Measurements from ENCODE around the gene NELFE.

NELFE gene

DNA sequence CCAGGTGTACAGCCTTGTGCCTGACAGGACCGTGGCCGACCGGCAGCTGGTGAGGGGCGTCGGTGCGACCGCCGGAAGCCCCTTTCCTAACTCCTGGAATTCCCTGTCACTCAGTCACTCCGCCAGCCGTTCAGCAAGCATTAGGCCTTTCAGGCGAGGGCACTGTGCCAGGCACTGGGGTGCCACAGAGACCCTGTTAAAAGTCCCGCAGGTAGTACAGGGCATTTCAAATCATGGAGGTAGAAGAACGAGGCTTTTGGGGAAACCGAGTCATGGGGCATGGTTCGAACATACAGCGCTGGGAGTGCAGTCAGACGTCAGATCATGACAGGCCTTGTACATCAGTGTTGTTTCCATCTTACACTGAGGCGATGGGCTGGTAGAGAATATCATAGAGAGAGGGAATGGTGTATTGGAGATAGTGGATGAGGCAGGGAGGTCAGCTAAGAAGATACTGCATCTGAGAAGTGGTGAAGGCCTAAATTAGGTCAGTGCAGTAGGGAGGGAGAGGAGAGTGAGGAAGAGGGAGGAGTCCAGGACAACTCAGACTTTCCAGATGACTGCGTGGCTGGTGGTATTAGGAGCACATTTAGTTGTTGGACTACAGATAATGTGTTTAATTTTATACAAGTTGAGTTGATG, 14.1 kb upstream of the NELFE start:
- CTCF ChIA-PET = interaction anchor here (6.2 kb wide), 1 partner anchor 14 kb away, joined by 37 read pairs; the partner anchor contains the start of genes NELFE and SKIC2
- Histone ChIP-seq H3K36me3 (ENCODE audit: control insufficient read depth in 4 of 4, insufficient read depth in 4 of 4, low read length in 3 of 4) (peaks cover 3 to 29% (median 24%) of the 10 kb centered on the region in 4 experiments), H3K27me3 (replicated peaks in 2 of 5; ENCODE audit: control insufficient read depth in 4 of 5, insufficient read depth in 5 of 5, low read length in 4 of 5) (no peaks in the 10 kb centered on the region), H3K9me3 (ENCODE audit: control extremely low read depth in 1 of 5, control insufficient read depth in 4 of 5, insufficient read depth in 2 of 5, low read depth in 1 of 5, low read length in 4 of 5) (no peaks in the 10 kb centered on the region), H3K4me3 (ENCODE audit: control insufficient read depth in 1 of 7, extremely low read depth in 1 of 7, insufficient read depth in 4 of 7, low read depth in 2 of 7, low read length in 6 of 7) (peak overlapping the region; percentile 80 to 95 (median 87)), H3K27ac (ENCODE audit: insufficient read depth in 1 of 2, low read depth in 1 of 2, low read length in 2 of 2, poor library complexity in 1 of 2, severe bottlenecking in 2 of 2) (peak overlapping the region; percentile 98 to 99), H3K4me1 (ENCODE audit: control extremely low read depth in 1 of 4, control insufficient read depth in 4 of 4, insufficient read depth in 4 of 4, low read length in 3 of 4) (peaks cover 3 to 27% (median 23%) of the 10 kb centered on the region in 4 experiments)
- no peak for DNase-seq
- 12% methylated on average over 19 of the region's 19 CpGs for WGBS (ENCODE audit: insufficient coverage)
- POLR2A ChIA-PET = interaction anchor here (0.6 to 2.6 kb wide), 4 partner anchors 14 to 433 kb away, joined by 3 to 12 read pairs (median 4); partner anchors contain the start of genes NELFE and SKIC2

DNA sequence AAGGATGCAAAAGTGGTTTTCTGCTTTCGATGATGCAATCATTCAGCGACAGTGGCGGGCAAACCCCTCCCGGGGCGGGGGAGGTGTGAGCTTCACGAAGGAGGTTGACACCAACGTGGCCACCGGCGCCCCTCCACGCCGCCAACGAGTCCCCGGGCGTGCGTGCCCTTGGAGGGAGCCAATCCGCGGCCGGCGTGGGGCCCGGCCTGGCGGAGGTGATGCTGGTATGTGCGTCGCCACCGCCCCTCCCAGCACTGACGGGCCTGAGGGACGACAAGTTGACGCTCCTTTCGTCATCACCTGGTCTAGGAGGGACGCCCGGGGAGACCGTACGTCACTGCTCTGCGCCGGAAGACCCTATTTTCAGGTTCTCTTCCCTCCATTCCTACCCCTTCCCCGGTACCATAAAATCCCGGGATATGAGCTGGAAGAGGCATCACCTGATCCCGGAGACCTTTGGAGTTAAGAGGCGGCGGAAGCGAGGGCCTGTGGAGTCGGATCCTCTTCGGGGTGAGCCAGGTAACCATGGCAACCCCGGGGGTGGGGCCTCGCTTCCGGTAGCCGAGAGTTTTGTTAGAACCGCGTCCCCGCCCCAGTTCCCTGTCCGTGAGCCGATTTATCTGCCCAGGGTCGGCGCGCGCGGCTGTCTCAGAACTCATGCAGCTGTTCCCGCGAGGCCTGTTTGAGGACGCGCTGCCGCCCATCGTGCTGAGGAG, 13.4 kb upstream of the NELFE start, which contains the start of gene DXO:
TSS of gene DXO (minus strand) at position 146 of the 716 bp plus-strand sequence. CDS start 463 bp downstream, outside the sequence.
- H3K4me3 ChIP-seq (ENCODE audit: control insufficient read depth in 1 of 7, extremely low read depth in 1 of 7, insufficient read depth in 4 of 7, low read depth in 2 of 7, low read length in 6 of 7) = peak within 1 kb of the TSS; percentile 80 to 95 (median 87)
- H3K27me3 ChIP-seq (replicated peaks in 2 of 5; ENCODE audit: control insufficient read depth in 4 of 5, insufficient read depth in 5 of 5, low read length in 4 of 5) = no peaks in the 10 kb centered on the region
- H3K27ac ChIP-seq (ENCODE audit: insufficient read depth in 1 of 2, low read depth in 1 of 2, low read length in 2 of 2, poor library complexity in 1 of 2, severe bottlenecking in 2 of 2) = peak within 1 kb of the TSS; percentile 98 to 99
- ChIA-PET POLR2A (interaction anchor here (0.6 to 2.6 kb wide), 5 partner anchors 13 to 434 kb away, joined by 3 to 12 read pairs (median 3); partner anchors contain the start of genes NELFE, SKIC2 and ZBTB12), CTCF (interaction anchor here (1.5 to 6.2 kb wide), 2 partner anchors 13 to 145 kb away, joined by 3 to 37 read pairs; partner anchors contain the start of genes NELFE and SKIC2)
- H3K36me3 ChIP-seq (ENCODE audit: control insufficient read depth in 4 of 4, insufficient read depth in 4 of 4, low read length in 3 of 4) = peaks cover 7 to 36% (median 31%) of the 10 kb centered on the region in 4 experiments
- under 1% methylated on average over 42 of the region's 62 CpGs for WGBS (ENCODE audit: insufficient coverage)
- no peaks in the 10 kb centered on the region for H3K9me3 ChIP-seq (ENCODE audit: control extremely low read depth in 1 of 5, control insufficient read depth in 4 of 5, insufficient read depth in 2 of 5, low read depth in 1 of 5, low read length in 4 of 5)
- H3K4me1 ChIP-seq (ENCODE audit: control extremely low read depth in 1 of 4, control insufficient read depth in 4 of 4, insufficient read depth in 4 of 4, low read length in 3 of 4) = peaks cover 3 to 27% (median 23%) of the 10 kb centered on the region in 4 experiments
- DNase-seq = peak; percentile 99 to 100 (median 99)

GRCh38 chr6:31971279-31971992, 12.7 kb upstream of the NELFE start:
- DNase-seq = no peak
- ChIA-PET POLR2A (interaction anchor here (0.6 to 2.6 kb wide), 4 partner anchors 13 to 225 kb away, joined by 3 to 12 read pairs (median 4); partner anchors contain the start of genes NELFE, SKIC2 and ZBTB12), CTCF (interaction anchor here (1.5 to 6.2 kb wide), 2 partner anchors 12 to 146 kb away, joined by 3 to 37 read pairs; partner anchors contain the start of genes NELFE and SKIC2)
- peaks cover 7 to 43% (median 38%) of the 10 kb centered on the region in 4 experiments for H3K36me3 ChIP-seq (ENCODE audit: control insufficient read depth in 4 of 4, insufficient read depth in 4 of 4, low read length in 3 of 4)
- H3K4me1 ChIP-seq (ENCODE audit: control extremely low read depth in 1 of 4, control insufficient read depth in 4 of 4, insufficient read depth in 4 of 4, low read length in 3 of 4) = peaks cover 3 to 27% (median 23%) of the 10 kb centered on the region in 4 experiments
- peak overlapping the region; percentile 98 to 99 for H3K27ac ChIP-seq (ENCODE audit: insufficient read depth in 1 of 2, low read depth in 1 of 2, low read length in 2 of 2, poor library complexity in 1 of 2, severe bottlenecking in 2 of 2)
- H3K27me3 ChIP-seq (replicated peaks in 2 of 5; ENCODE audit: control insufficient read depth in 4 of 5, insufficient read depth in 5 of 5, low read length in 4 of 5) = no peaks in the 10 kb centered on the region
- WGBS (ENCODE audit: insufficient coverage) = 29% methylated on average over 22 of the region's 29 CpGs
- peak overlapping the region; percentile 80 to 95 (median 87) for H3K4me3 ChIP-seq (ENCODE audit: control insufficient read depth in 1 of 7, extremely low read depth in 1 of 7, insufficient read depth in 4 of 7, low read depth in 2 of 7, low read length in 6 of 7)
- H3K9me3 ChIP-seq (ENCODE audit: control extremely low read depth in 1 of 5, control insufficient read depth in 4 of 5, insufficient read depth in 2 of 5, low read depth in 1 of 5, low read length in 4 of 5) = no peaks in the 10 kb centered on the region

DNA sequence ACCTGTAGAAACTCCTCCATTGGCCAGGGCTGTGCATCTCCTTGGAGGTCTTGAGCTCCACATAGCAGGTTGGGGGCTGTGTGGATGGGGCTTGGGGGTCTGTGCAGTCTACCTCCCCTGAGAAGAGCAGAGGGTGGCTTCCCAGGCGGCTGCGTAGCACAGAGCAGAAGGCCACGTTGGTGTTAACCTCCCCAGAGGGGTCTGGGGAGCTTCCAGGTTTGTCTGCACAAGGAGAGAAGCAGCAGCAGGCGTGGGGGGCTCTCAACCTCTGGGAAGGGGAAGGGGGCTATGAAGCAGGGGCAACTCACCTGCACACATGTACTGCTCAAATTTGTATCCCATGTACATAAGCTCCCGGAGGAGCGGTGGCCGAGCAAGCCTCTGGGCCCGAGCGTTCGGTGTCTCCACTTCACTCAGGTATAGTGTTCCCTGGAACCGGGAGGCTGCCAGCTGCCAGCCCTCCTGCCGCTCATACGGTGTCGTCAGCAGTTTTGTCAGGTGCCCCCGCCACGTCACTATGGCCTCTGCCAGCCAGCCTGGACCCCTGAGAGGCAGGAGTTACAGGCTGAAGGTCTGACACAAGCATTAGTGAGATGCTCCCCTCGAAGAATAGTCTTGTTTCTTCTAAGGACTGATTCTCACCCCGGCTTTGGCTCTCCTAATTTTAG, 12.0 kb upstream of the NELFE start:
- WGBS (ENCODE audit: insufficient coverage) = 91% methylated on average over 17 of the region's 18 CpGs
- no peaks in the 10 kb centered on the region for H3K27me3 ChIP-seq (replicated peaks in 2 of 5; ENCODE audit: control insufficient read depth in 4 of 5, insufficient read depth in 5 of 5, low read length in 4 of 5)
- POLR2A ChIA-PET = interaction anchor here (1.2 kb wide), 1 partner anchor 12 kb away, joined by 3 read pairs; the partner anchor contains the start of genes NELFE and SKIC2
- H3K27ac ChIP-seq (ENCODE audit: insufficient read depth in 1 of 2, low read depth in 1 of 2, low read length in 2 of 2, poor library complexity in 1 of 2, severe bottlenecking in 2 of 2) = peak overlapping the region; percentile 98 to 99
- peaks cover 3 to 27% (median 23%) of the 10 kb centered on the region in 4 experiments for H3K4me1 ChIP-seq (ENCODE audit: control extremely low read depth in 1 of 4, control insufficient read depth in 4 of 4, insufficient read depth in 4 of 4, low read length in 3 of 4)
- H3K9me3 ChIP-seq (ENCODE audit: control extremely low read depth in 1 of 5, control insufficient read depth in 4 of 5, insufficient read depth in 2 of 5, low read depth in 1 of 5, low read length in 4 of 5) = no peaks in the 10 kb centered on the region
- CTCF ChIA-PET = interaction anchor here (0.8 to 6.2 kb wide), 5 partner anchors 11 to 351 kb away, joined by 3 to 37 read pairs (median 4); partner anchors contain the start of genes NELFE and SKIC2
- peak overlapping the region in 6 of 7 experiments; percentile 80 to 95 (median 86) for H3K4me3 ChIP-seq (ENCODE audit: control insufficient read depth in 1 of 7, extremely low read depth in 1 of 7, insufficient read depth in 4 of 7, low read depth in 2 of 7, low read length in 6 of 7)
- peaks cover 7 to 50% (median 44%) of the 10 kb centered on the region in 4 experiments for H3K36me3 ChIP-seq (ENCODE audit: control insufficient read depth in 4 of 4, insufficient read depth in 4 of 4, low read length in 3 of 4)
- no peak for DNase-seq

DNA sequence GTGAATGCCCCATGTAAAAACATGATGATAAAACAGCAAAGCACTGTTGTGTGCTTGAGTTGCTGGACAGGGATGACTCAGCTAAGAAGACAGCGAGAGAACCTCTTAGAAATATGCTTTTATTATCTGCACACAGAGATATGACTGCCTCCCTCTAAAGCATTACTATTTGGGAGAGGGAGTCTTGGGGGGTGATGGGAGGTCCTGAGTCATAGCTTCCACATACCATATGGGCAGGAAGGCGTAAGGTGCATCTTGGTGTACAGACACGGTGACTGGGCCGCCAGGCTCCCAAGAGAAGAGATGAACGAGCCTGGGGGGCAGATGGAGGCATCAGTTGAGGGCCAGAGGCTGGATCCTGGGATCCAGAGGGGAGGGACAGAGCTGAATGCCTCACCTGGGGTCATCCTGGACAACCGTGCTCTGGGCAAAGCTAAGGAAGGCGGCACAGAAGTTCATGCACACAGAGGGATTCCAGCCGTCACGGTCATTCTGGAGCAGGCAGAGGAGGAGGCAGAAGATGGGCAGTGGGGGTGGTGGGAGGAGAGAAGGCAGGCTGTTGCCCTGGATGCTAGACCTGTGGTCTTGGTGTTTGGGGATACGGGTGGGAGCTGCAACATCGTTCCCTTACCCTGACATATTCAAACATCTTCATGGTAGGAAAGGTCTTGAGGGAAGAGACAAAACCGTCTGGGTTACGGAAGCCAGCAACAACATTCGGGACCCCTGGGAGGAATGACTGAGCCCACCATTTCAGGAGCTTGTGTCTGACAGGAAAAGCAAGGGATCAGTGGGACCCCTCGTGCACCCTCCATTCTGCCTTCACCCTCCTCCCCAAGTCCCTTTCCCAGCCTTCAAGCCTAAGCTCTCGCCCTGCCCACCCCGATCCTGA, 11.2 kb upstream of the NELFE start:
- no peak for DNase-seq
- peak overlapping the region in 1 of 2 experiments; percentile 99 for H3K27ac ChIP-seq (ENCODE audit: insufficient read depth in 1 of 2, low read depth in 1 of 2, low read length in 2 of 2, poor library complexity in 1 of 2, severe bottlenecking in 2 of 2)
- ChIA-PET CTCF (interaction anchor here (0.8 to 6.2 kb wide), 4 partner anchors 11 to 350 kb away, joined by 3 to 37 read pairs (median 6); partner anchors contain the start of genes NELFE and SKIC2), POLR2A (interaction anchor here (1.2 kb wide), 1 partner anchor 11 kb away, joined by 3 read pairs; the partner anchor contains the start of genes NELFE and SKIC2)
- peaks cover 3 to 27% (median 23%) of the 10 kb centered on the region in 4 experiments for H3K4me1 ChIP-seq (ENCODE audit: control extremely low read depth in 1 of 4, control insufficient read depth in 4 of 4, insufficient read depth in 4 of 4, low read length in 3 of 4)
- 84% methylated on average over 8 of the region's 17 CpGs for WGBS (ENCODE audit: insufficient coverage)
- no peaks in the 10 kb centered on the region for H3K9me3 ChIP-seq (ENCODE audit: control extremely low read depth in 1 of 5, control insufficient read depth in 4 of 5, insufficient read depth in 2 of 5, low read depth in 1 of 5, low read length in 4 of 5)
- no peak overlapping the region for H3K4me3 ChIP-seq (ENCODE audit: control insufficient read depth in 1 of 7, extremely low read depth in 1 of 7, insufficient read depth in 4 of 7, low read depth in 2 of 7, low read length in 6 of 7)
- peaks cover 9 to 57% (median 48%) of the 10 kb centered on the region in 4 experiments for H3K36me3 ChIP-seq (ENCODE audit: control insufficient read depth in 4 of 4, insufficient read depth in 4 of 4, low read length in 3 of 4)
- H3K27me3 ChIP-seq (replicated peaks in 2 of 5; ENCODE audit: control insufficient read depth in 4 of 5, insufficient read depth in 5 of 5, low read length in 4 of 5) = no peaks in the 10 kb centered on the region

Measured in common myeloid progenitor, CD34-positive (primary cell).